ENCODE results near the gene CEP250. TPM values are rescaled to one million over a fixed set of nuclear protein-coding genes. Genes with fewer than 3 reads are reported as not detected.

Gene CEP250
- total and polyA plus RNA-seq, 2 of the 4 experiments (the other 2 are of a cell fraction) = 22.7 to 35.1 TPM

- Histone ChIP-seq H2BK5ac (ENCODE audit: low read depth, low read length, poor library complexity, severe bottlenecking) (no peak overlapping the region), H3K4me1 (ENCODE audit: control insufficient read depth, insufficient read depth, low read length) (no peaks in the 10 kb centered on the region), H3K9me3 (ENCODE audit: control insufficient read depth, insufficient read depth, low read length) (peaks cover 3% of the 10 kb centered on the region; the same call in 1 of the 2 replicates), H3K36me3 (ENCODE audit: control insufficient read depth, insufficient read depth, low read length) (no peaks in the 10 kb centered on the region), H4K20me1 (ENCODE audit: insufficient read depth, low read length) (no peaks in the 10 kb centered on the region), H3K9ac (ENCODE audit: low read depth, low read length) (no peak overlapping the region), H2AK5ac (ENCODE audit: low read depth, low read length) (no peak overlapping the region), H3K79me1 (ENCODE audit: low read depth in 1 of 2, low read length in 2 of 2) (no peaks in the 10 kb centered on the region), H3K4ac (ENCODE audit: low read depth, low read length) (no peak overlapping the region), H2BK120ac (ENCODE audit: low read depth, low read length) (no peak overlapping the region), H2BK20ac (ENCODE audit: low read depth, low read length) (no peak overlapping the region), H2AFZ (replicated peaks; ENCODE audit: low read length, poor library complexity) (no peak overlapping the region), H4K5ac (ENCODE audit: low read depth, low read length) (no peak overlapping the region), H3K9me1 (ENCODE audit: insufficient read depth, low read length) (no peaks in the 10 kb centered on the region), H4K91ac (ENCODE audit: insufficient read depth, low read depth, low read length) (no peak overlapping the region), H3K14ac (replicated peaks; ENCODE audit: low read depth, low read length) (no peak overlapping the region), H3K4me3 (ENCODE audit: insufficient read depth, low read depth, low read length) (no peak overlapping the region), H3K56ac (ENCODE audit: extremely low read depth, insufficient read depth, low read length) (no peak overlapping the region), H3K27me3 (ENCODE audit: control insufficient read depth, insufficient read depth, low read length) (no peaks in the 10 kb centered on the region), H4K8ac (ENCODE audit: low read depth in 2 of 2, low read length in 2 of 2) (no peak overlapping the region), H3K27ac (ENCODE audit: insufficient read depth, low read length) (no peak overlapping the region), H3K18ac (ENCODE audit: low read depth, low read length) (no peak overlapping the region), H2AK9ac (replicated peaks; ENCODE audit: low read depth, low read length, poor library complexity) (no peak overlapping the region), H2BK15ac (ENCODE audit: low read depth, low read length) (no peak overlapping the region), H3K4me2 (ENCODE audit: low read depth, low read length) (no peak overlapping the region), H3K23ac (ENCODE audit: low read depth, low read length) (no peak overlapping the region)
- intact Hi-C loops (cut with micrococcal nuclease) (loop anchor here (10.0 kb wide), 1 partner anchor 96 kb away; the partner anchor contains the start of genes CPNE1 and RBM12), in situ Hi-C loops (cut with MboI; ENCODE audit: low sequenced_read_pairs) (no loop called here), dilution Hi-C loops (cut with HindIII; ENCODE audit: low sequenced_read_pairs, unreplicated experiment) (no loop called here)
- ATAC-seq (ENCODE audit: low read depth) = no peak
- no TSS peak for BruUV-seq (replicated peaks)
- no peak for TF ChIP-seq FOS (IDR thresholded peaks at IDR 0.05; ENCODE audit: low read depth, low read length)
- TF ChIP-seq USF2 (IDR thresholded peaks at IDR 0.05; ENCODE audit: low read depth, low read length) = no peak
- no peak for TF ChIP-seq ELK1 (IDR thresholded peaks at IDR 0.05; ENCODE audit: borderline replicate concordance, low read depth, low read length)
- no peak for TF ChIP-seq CHD1 (IDR thresholded peaks at IDR 0.05; ENCODE audit: low read depth, low read length)
- no peak for TF ChIP-seq BHLHE40 (IDR thresholded peaks at IDR 0.05; ENCODE audit: low read depth, low read length)
- TF ChIP-seq SMC3 (IDR thresholded peaks at IDR 0.05; ENCODE audit: low read depth, low read length) = no peak
- TF ChIP-seq MAZ (IDR thresholded peaks at IDR 0.05; ENCODE audit: borderline replicate concordance, low read depth, low read length) = no peak
- TF ChIP-seq CEBPB (IDR thresholded peaks at IDR 0.05; ENCODE audit: low read depth, low read length) = no peak
- TF ChIP-seq CTCF (conservative IDR thresholded peaks at IDR 0.05; ENCODE audit: low read depth, low read length) = 0 out of 2 replicates have a peak, but pooled peaks have one; percentile 3
- DNase-seq = no peak
- 17% methylated on average over 1 of the region's 2 CpGs; no CpG with 5 or more reads in 1 of the 2 experiments for WGBS, 2 experiments (ENCODE audit: extremely low coverage in 2 of 2, insufficient read length in 1 of 2)
- ChIA-PET POLR2A (ENCODE audit: unreplicated experiment) (no interaction called here), CTCF (interaction anchor here (0.7 kb wide), 1 partner anchor 1069 kb away, joined by 4 read pairs; no protein-coding TSS in a partner anchor)
Observed at GRCh38 chr20:35568645-35569044, 113.2 kb downstream of the CEP250 start.
